Measurements from ENCODE around the gene PHF14.
"Not testable (repeated sequence)": the region's sequence is repeated elsewhere in the genome, so short reads cannot be mapped to it uniquely, and the experiment has no call there.

PHF14 gene

GRCh38 chr7:10973061-10973941, at the start of gene PHF14:
TSS of gene PHF14 (plus strand) at chr7:10973872. CDS start at chr7:10974324, 452 bp downstream.
- no peak for TF ChIP-seq CTCF (IDR thresholded peaks at IDR 0.05; ENCODE audit: insufficient read depth, low read length, missing control alignments)
- peak within 1 kb of the TSS; percentile 78 for H3K4me3 ChIP-seq (ENCODE audit: low read depth, low read length)
- CTCF ChIA-PET: interaction anchor here (2.0 kb wide), 1 partner anchor 238 kb away, joined by 4 read pairs; no protein-coding TSS in a partner anchor
- peak; percentile 52 for DNase-seq (ENCODE audit: low read depth, low spot score)
- POLR2A ChIA-PET: interaction anchor here (1.0 to 1.5 kb wide), 2 partner anchors 33 to 35 kb away, joined by 3 to 6 read pairs; a partner anchor contains a TSS

- POLR2A ChIA-PET: no interaction called here
- CTCF ChIA-PET: no interaction called here
- no peak overlapping the region for H3K4me3 ChIP-seq (ENCODE audit: low read depth, low read length)
- no peak for TF ChIP-seq CTCF (IDR thresholded peaks at IDR 0.05; ENCODE audit: insufficient read depth, low read length, missing control alignments)
- DNase-seq (ENCODE audit: low read depth, low spot score): no peak
Observed at GRCh38 chr7:10924370-10924769, 49.3 kb upstream of the PHF14 start.

- POLR2A ChIA-PET; DNase-seq (ENCODE audit: low read depth, low spot score); H3K4me3 ChIP-seq (ENCODE audit: low read depth, low read length); CTCF ChIA-PET: not testable (repeated sequence)
Observed at GRCh38 chr7:10928203-10928602, 45.5 kb upstream of the PHF14 start.

- no peak for TF ChIP-seq CTCF (IDR thresholded peaks at IDR 0.05; ENCODE audit: insufficient read depth, low read length, missing control alignments)
- DNase-seq (ENCODE audit: low read depth, low spot score): no peak
- ChIA-PET POLR2A (interaction anchor here (1.7 kb wide), 1 partner anchor 10 kb away, joined by 13 read pairs; a partner anchor contains a TSS), CTCF (interaction anchor here (1.3 kb wide), 1 partner anchor 9 kb away, joined by 4 read pairs; a partner anchor contains a TSS)
- no peak overlapping the region for H3K4me3 ChIP-seq (ENCODE audit: low read depth, low read length)
Observed at GRCh38 chr7:10930551-10930950, 43.1 kb upstream of the PHF14 start.

GRCh38 chr7:10931161-10931560, 42.5 kb upstream of the PHF14 start:
- CTCF ChIA-PET: no interaction called here
- no peak for DNase-seq (ENCODE audit: low read depth, low spot score)
- H3K4me3 ChIP-seq (ENCODE audit: low read depth, low read length): no peak overlapping the region
- POLR2A ChIA-PET: interaction anchor here (1.7 kb wide), 1 partner anchor 9 kb away, joined by 13 read pairs; a partner anchor contains a TSS
- no peak for TF ChIP-seq CTCF (IDR thresholded peaks at IDR 0.05; ENCODE audit: insufficient read depth, low read length, missing control alignments)

- peak; percentile 24 for DNase-seq (ENCODE audit: low read depth, low spot score)
- no peak overlapping the region for H3K4me3 ChIP-seq (ENCODE audit: low read depth, low read length)
- CTCF ChIA-PET: no interaction called here
- no peak for TF ChIP-seq CTCF (IDR thresholded peaks at IDR 0.05; ENCODE audit: insufficient read depth, low read length, missing control alignments)
- POLR2A ChIA-PET: no interaction called here
Observed at GRCh38 chr7:10934292-10934691, 39.4 kb upstream of the PHF14 start.
